ENCODE data around the gene ZNF318.
"Not testable (repeated sequence)": the region's sequence is repeated elsewhere in the genome, so short reads cannot be mapped to it uniquely, and the experiment has no call there.

ZNF318 gene, protein sequence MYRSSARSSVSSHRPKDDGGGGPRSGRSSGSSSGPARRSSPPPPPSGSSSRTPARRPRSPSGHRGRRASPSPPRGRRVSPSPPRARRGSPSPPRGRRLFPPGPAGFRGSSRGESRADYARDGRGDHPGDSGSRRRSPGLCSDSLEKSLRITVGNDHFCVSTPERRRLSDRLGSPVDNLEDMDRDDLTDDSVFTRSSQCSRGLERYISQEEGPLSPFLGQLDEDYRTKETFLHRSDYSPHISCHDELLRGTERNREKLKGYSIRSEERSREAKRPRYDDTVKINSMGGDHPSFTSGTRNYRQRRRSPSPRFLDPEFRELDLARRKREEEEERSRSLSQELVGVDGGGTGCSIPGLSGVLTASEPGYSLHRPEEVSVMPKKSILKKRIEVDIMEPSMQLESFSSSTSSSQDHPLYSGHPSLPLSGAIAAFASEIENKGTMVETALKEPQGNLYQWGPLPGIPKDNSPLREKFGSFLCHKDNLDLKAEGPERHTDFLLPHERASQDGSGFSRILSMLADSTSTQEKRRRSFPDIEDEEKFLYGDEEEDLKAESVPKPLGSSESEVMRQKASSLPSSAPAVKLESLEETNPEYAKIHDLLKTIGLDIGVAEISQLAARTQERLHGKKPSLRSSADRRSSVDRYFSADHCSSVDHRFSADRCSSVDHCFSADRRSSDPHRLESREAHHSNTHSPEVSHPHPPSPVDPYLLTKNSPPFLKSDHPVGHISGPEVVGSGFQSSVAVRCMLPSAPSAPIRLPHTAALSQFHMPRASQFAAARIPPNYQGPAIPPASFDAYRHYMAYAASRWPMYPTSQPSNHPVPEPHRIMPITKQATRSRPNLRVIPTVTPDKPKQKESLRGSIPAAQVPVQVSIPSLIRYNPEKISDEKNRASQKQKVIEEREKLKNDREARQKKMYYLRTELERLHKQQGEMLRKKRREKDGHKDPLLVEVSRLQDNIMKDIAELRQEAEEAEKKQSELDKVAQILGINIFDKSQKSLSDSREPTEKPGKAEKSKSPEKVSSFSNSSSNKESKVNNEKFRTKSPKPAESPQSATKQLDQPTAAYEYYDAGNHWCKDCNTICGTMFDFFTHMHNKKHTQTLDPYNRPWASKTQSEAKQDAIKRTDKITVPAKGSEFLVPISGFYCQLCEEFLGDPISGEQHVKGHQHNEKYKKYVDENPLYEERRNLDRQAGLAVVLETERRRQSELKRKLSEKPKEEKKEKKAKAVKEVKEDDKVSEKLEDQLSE (N-terminal part only)

GRCh38 chr6:43369174-43370002 lies at the start of gene ZNF318:
Gene ZNF318 (minus strand): TSS chr6:43369647. CDS start chr6:43369365, 282 bp downstream.
- peak; percentile 79 to 90 (median 85) for DNase-seq (ENCODE audit: low read depth in 2 of 3, low spot score in 1 of 3)

- no peak for DNase-seq (ENCODE audit: low read depth in 2 of 3, low spot score in 1 of 3)
Measured at GRCh38 chr6:43416935-43417334, 47.5 kb upstream of the ZNF318 start.

- DNase-seq (ENCODE audit: low read depth in 2 of 3, low spot score in 1 of 3): not testable (repeated sequence)
Measured at GRCh38 chr6:43415275-43415674, 45.8 kb upstream of the ZNF318 start.

DNA sequence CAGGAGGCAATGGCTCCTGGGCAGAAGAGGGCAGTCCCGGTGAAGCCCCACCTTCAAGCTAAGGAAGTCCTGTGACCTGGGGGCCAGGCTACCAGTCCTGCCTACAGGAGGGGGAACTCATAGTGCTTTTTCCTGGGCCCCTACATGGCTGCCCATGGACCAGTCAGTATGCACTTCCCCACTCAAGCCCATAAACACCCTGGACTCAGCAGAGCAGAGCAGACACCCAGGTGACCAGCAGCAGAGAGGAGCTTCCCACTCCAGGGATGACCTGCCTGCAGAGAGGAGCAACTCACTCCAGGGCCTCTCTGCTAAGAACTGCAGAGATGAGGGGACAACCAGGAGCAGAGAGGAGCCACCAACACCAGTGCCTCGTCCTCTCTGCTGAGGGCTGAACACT lies 43.6 kb upstream of the ZNF318 start:
- DNase-seq (ENCODE audit: low read depth in 2 of 3, low spot score in 1 of 3): no peak

DNA sequence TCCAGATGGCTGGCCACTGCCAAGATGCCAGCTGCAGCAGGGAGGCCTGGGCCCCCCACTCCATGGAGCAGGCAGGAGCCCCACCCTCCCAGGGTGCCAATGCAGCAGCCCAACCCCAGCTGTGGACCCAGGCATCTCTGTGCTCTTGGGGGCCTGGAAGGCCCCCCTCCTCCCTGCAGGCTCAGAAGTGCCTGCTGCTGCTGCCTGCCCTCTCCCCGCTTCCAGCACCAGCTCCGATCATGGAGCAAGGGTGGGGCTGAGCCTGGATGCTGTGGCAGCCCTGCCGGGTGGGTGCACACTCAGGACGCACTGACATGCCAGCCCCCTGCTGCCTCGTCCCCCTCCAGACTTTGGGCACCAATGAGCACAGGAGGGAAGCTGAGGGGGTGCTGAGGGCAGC lies 43.1 kb upstream of the ZNF318 start:
- no peak for DNase-seq (ENCODE audit: low read depth in 2 of 3, low spot score in 1 of 3)

DNA sequence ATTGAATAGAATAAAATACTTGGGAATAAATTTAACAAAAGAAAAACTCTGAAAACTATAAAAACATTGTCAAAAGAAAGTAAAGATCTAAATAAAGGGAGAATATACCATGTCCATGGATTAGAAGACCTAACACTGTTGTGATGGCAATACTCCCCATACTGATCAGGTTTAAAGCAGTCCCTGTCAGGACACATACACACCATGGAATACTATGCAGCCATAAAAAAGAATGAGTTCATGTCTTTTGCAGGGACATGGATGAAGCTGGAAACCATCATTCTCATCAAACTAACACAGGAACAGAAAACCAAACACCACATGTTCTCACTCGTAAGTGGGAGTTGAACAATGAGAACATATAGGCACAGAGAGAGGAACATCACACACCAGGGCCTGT lies 41.3 kb upstream of the ZNF318 start:
- DNase-seq (ENCODE audit: low read depth in 2 of 3, low spot score in 1 of 3): not testable (repeated sequence)

DNA sequence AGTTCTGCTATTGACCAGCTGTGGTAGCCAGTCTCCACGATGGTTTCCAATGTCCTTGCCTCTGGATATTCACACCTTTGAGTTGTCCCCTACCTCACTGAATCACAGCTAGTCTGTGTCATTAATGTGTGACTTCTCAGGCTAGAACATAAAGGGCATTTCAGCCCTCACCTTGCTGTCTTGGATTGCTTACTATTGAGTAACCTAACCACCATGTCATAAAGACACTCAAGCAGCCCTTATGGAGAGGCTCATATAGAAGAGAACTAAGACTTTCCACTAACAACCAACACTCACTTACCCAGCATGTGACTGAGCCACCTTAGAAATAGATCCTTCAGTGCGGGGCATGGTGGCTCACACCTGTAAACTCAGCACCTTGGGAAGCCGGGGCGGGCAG lies 38.8 kb upstream of the ZNF318 start:
- no peak for DNase-seq (ENCODE audit: low read depth in 2 of 3, low spot score in 1 of 3)

DNA sequence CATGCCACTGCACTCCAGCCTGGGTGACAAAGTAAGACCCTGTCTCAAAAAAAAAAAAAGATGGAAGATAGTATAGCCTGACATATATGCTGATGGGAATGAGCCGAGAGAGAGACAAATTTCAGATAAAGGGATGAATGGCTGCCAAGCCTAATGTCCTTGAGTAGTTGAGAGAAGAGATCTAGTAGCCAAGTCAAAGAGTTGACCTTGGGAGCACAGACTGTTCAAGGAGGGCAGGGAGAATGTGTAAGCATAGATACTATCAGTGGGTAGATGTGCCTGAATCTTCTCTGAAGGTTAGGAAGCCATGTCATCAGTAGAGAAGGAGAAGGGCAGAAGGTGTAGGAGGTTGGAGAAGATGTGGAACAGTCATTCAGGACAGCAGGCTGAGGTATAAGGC lies 37.8 kb upstream of the ZNF318 start:
- DNase-seq (ENCODE audit: low read depth in 2 of 3, low spot score in 1 of 3): no peak

GRCh38 chr6:43405354-43405753 lies 35.9 kb upstream of the ZNF318 start:
- DNase-seq (ENCODE audit: low read depth in 2 of 3, low spot score in 1 of 3): no peak

GRCh38 chr6:43402820-43403219 lies 33.4 kb upstream of the ZNF318 start:
- DNase-seq (ENCODE audit: low read depth in 2 of 3, low spot score in 1 of 3): no peak

DNA sequence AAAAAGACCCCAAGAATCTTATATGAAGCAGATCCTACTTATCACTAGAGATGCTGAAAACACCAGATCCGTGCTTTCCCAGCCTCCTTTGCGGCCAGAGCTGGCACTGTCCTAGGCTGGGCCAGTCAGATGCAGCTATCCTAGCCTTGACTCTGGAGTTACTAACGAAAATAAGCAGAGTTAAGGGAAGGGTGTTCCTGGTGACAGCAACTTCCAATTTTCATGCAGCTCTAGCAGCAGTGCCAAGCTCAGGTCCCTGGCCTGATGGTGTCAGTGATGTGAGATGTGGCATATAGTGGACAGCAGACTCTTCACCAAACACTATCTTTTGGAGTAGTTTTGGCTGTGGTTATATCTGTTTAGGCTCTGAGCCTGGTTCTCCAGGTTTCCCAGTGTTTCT lies 32.3 kb upstream of the ZNF318 start:
- no peak for DNase-seq (ENCODE audit: low read depth in 2 of 3, low spot score in 1 of 3)

- no peak for DNase-seq (ENCODE audit: low read depth in 2 of 3, low spot score in 1 of 3)
Measured at GRCh38 chr6:43399932-43400487, 30.6 kb upstream of the ZNF318 start.

DNA sequence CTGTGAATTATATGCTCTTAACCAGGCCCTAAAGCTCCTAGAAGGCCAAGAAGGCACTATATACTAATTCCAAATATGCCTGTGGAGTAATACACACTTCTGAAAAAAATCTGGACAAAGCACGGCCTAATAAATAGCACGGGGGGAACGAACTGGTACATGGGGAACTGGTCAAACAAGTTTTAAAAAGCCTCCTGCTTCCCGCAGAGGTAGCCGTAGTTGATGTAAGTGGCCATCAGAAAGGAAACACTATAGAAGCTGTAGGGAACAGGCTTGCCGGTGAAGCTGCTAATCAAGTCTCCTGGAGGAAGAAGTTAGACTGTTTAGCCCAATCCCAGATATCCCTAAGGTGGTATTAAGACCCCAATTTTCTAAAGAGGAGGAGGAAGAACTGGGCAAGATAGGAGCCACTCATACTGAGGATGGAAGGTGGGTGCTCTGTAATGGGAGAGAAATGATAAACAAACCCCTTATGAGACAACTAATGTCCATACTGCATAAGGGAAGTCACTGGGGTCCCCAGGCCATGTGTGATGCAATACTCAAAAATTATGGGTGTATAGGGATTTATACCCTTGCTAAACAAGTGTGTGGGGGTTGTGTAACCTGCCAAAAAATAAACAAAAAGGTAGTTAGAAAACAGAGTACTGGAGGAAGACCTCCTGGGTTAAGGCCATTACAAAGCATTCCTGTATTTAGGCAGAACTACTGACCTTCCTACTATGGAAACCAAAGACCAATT lies 27.1 kb upstream of the ZNF318 start:
- no peak for DNase-seq (ENCODE audit: low read depth in 2 of 3, low spot score in 1 of 3)

GRCh38 chr6:43395776-43396175 lies 26.3 kb upstream of the ZNF318 start:
- DNase-seq (ENCODE audit: low read depth in 2 of 3, low spot score in 1 of 3): no peak

- no peak for DNase-seq (ENCODE audit: low read depth in 2 of 3, low spot score in 1 of 3)
Measured at GRCh38 chr6:43394982-43395381, 25.5 kb upstream of the ZNF318 start.

- DNase-seq (ENCODE audit: low read depth in 2 of 3, low spot score in 1 of 3): no peak
Measured at GRCh38 chr6:43393602-43394001, 24.2 kb upstream of the ZNF318 start.

DNA sequence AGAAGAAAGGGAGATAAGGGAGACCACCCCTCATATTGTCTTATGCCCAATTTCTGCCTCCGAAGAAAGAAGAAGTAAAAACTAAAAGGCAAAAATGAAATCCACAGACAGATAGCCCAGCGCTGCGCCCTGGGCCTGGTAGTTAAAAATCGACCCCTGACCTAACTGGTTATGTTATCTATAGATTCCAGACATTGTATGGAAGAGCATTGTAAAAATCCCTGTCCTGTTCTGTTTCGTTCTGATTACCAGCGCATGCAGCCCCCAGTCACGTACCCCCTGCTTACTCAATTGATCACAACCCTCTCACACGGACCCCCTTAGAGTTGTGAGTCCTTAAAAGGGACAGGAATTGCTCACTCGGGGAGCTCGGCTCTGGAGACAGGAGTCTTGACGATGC lies 23.7 kb upstream of the ZNF318 start:
- not testable (repeated sequence) for DNase-seq (ENCODE audit: low read depth in 2 of 3, low spot score in 1 of 3)

DNA sequence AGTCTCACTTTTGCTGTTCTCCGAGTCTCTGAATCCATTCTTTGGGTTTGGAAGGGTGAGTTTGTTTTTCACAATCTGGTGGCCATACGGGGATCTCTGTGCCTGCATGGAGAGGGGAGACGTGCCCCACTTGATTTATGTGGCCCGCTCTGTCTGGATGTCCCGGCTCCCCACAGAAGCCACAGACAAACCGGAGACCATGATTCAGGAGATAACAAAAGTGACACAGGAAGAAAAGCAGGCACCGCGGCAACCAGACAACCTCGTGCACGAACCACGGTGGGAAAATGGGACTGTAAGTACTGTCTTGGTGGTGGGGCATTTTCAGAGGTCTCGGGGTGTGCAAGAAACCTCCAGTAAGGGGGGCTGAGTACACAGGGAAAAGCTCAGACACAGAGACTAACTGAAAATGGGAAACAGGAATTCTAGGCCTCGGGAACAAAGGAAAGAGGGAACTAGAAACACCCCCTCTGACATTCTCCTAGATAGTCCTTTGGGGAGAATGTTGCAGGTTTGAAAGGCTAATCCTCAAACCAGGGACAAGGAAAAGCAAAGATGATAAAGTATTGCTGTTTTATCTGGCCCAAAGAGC lies 22.1 kb upstream of the ZNF318 start:
- DNase-seq (ENCODE audit: low read depth in 2 of 3, low spot score in 1 of 3): no peak

DNA sequence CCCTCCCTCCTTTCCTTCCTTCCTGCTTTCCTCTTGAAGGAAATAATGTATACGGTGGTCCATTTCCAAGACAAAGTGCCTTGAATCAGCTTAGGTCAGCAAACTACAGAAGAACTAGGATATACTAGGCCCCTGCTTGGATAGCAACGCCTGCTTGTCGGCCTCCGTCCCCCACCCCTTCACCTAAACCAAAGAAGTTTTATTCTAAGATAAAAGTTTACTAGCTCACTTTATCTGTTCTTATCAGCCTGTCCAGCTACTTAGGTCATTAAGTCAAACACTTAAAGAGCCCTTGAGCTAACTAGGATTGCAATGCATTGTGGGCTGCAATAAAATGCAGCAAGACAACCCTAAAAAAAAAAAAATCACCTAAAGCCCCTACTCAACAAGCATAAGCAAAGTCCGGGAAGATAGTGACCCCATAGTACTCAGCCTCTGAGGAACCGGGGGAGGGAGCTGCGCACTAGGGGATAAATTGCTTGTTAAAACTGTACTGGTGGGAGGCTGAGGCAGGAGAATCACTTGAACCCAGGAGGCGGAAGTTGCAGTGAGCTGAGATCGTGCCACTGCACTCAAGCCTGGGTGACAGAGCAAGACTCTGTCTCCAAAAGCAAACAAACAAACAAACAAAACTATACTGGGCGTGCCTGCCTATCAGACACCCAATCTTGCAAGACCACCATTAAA lies 21.4 kb upstream of the ZNF318 start:
- not testable (repeated sequence) for DNase-seq (ENCODE audit: low read depth in 2 of 3, low spot score in 1 of 3)

Data from stimulated activated CD4-positive, alpha-beta T cell treated with anti-CD3 and anti-CD28 coated beads, Interleukin-12 subunit alpha, Interleukin-12 subunit beta, amount 100 ng/mL, for 48 hours (primary cell).